Measurements from ENCODE around the gene RFX4. TPM values are rescaled to one million over a fixed set of nuclear protein-coding genes. Genes with fewer than 3 reads are reported as not detected.

RFX4 gene
- total RNA-seq, 1 experiment from 2014 or later = not detected

GRCh38 chr12:106790020-106790419 lies 207.2 kb downstream of the RFX4 start (continued):
- peak; percentile 8 to 30 (median 10); a peak in 4 of 6 replicates for TF ChIP-seq CTCF (IDR thresholded peaks at IDR 0.05 in 2 of 3, conservative IDR thresholded peaks at IDR 0.05 in 1 of 3; ENCODE audit: borderline replicate concordance in 1 of 3, insufficient read depth in 1 of 3, low read depth in 2 of 3, low read length in 2 of 3)
- TF ChIP-seq CBX3 (IDR thresholded peaks at IDR 0.05; ENCODE audit: low read depth) = no peak
- TF ChIP-seq EGR1 (IDR thresholded peaks at IDR 0.05; ENCODE audit: low read depth) = no peak
- TF ChIP-seq EZH2 (IDR thresholded peaks at IDR 0.05) = no peak

- Histone ChIP-seq H3K9me2 (ENCODE audit: insufficient read depth) (no peaks in the 10 kb centered on the region), H3K27ac (ENCODE audit: low read depth, low read length) (no peak overlapping the region), H3K79me2 (ENCODE audit: insufficient read depth, low read length) (no peaks in the 10 kb centered on the region), H3K4me3 (replicated peaks in 1 of 2; ENCODE audit: low read depth in 1 of 2, low read length in 2 of 2) (no peak overlapping the region), H3K27me3 (ENCODE audit: insufficient read depth, low read length) (no peaks in the 10 kb centered on the region), H3K4me1 (ENCODE audit: control insufficient read depth in 1 of 2, insufficient read depth in 2 of 2, low read length in 2 of 2) (no peaks in the 10 kb centered on the region), H3K4me2 (ENCODE audit: low read length) (no peak overlapping the region), H2AFZ (ENCODE audit: low read depth, low read length, poor library complexity, severe bottlenecking) (no peak overlapping the region), H3K36me3 (ENCODE audit: control insufficient read depth in 1 of 2, insufficient read depth in 2 of 2, low read length in 2 of 2) (peaks cover 1 to 4% of the 10 kb centered on the region in 2 experiments; a peak in 3 of 4 replicates), H3K9me3 (ENCODE audit: control insufficient read depth in 1 of 2, insufficient read depth in 1 of 2, low read depth in 1 of 2, low read length in 2 of 2) (no peaks in the 10 kb centered on the region), H4K20me1 (ENCODE audit: insufficient read depth) (no peaks in the 10 kb centered on the region; the same call in 1 of the 2 replicates), H3K9ac (ENCODE audit: low read length) (no peak overlapping the region)
- POLR2A ChIA-PET = no interaction called here
- CTCF ChIA-PET = interaction anchor here (1.5 kb wide), 1 partner anchor 10 kb away, joined by 3 read pairs; no protein-coding TSS in a partner anchor
- BruUV-seq (replicated peaks) = no TSS peak
- intact Hi-C loops (cut with micrococcal nuclease) = no loop called here
- ATAC-seq (no peak), DNase-seq (ENCODE audit: low read depth, low spot score) (no peak)
- TF ChIP-seq MAX (IDR thresholded peaks at IDR 0.05) = no peak
- RAD21 ChIA-PET (ENCODE audit: low non-redundant PET in 1 of 2, low total read pairs in 2 of 2, uncharacterized antibody in 2 of 2, unreplicated experiment in 2 of 2) = no interaction called here
Observed at GRCh38 chr12:106791531-106791930, 208.7 kb downstream of the RFX4 start.

GRCh38 chr12:106794369-106794768 lies 211.6 kb downstream of the RFX4 start:
- ChIA-PET CTCF (no interaction called here), POLR2A (no interaction called here), RAD21 (ENCODE audit: low non-redundant PET in 1 of 2, low total read pairs in 2 of 2, uncharacterized antibody in 2 of 2, unreplicated experiment in 2 of 2) (no interaction called here)
- Histone ChIP-seq H3K27ac (ENCODE audit: low read depth, low read length) (no peak overlapping the region), H3K79me2 (ENCODE audit: insufficient read depth, low read length) (no peaks in the 10 kb centered on the region), H3K27me3 (ENCODE audit: insufficient read depth, low read length) (no peaks in the 10 kb centered on the region), H3K4me3 (replicated peaks in 1 of 2; ENCODE audit: low read depth in 1 of 2, low read length in 2 of 2) (no peak overlapping the region), H3K9me3 (ENCODE audit: control insufficient read depth in 1 of 2, insufficient read depth in 1 of 2, low read depth in 1 of 2, low read length in 2 of 2) (no peaks in the 10 kb centered on the region), H2AFZ (ENCODE audit: low read depth, low read length, poor library complexity, severe bottlenecking) (no peak overlapping the region), H3K4me2 (ENCODE audit: low read length) (no peak overlapping the region), H3K4me1 (ENCODE audit: control insufficient read depth in 1 of 2, insufficient read depth in 2 of 2, low read length in 2 of 2) (no peaks in the 10 kb centered on the region), H3K36me3 (ENCODE audit: control insufficient read depth in 1 of 2, insufficient read depth in 2 of 2, low read length in 2 of 2) (peaks cover 0 to 4% of the 10 kb centered on the region in 2 experiments; a peak in 2 of 4 replicates), H3K9ac (ENCODE audit: low read length) (no peak overlapping the region), H3K9me2 (ENCODE audit: insufficient read depth) (no peaks in the 10 kb centered on the region), H4K20me1 (ENCODE audit: insufficient read depth) (no peaks in the 10 kb centered on the region; the same call in 1 of the 2 replicates)
- no peak for TF ChIP-seq POLR2AphosphoS5 (IDR thresholded peaks at IDR 0.05; ENCODE audit: low read depth, low read length)
- TF ChIP-seq ZBTB33 (IDR thresholded peaks at IDR 0.05; ENCODE audit: extremely low read depth, insufficient replicate concordance, low read length) = no peak
- no peak for TF ChIP-seq ZFX (IDR thresholded peaks at IDR 0.05)
- no peak for TF ChIP-seq SP1 (IDR thresholded peaks at IDR 0.05; ENCODE audit: low read depth)
- no peak for TF ChIP-seq FOSL1 (IDR thresholded peaks at IDR 0.05; ENCODE audit: low read depth)
- BruUV-seq (replicated peaks) = no TSS peak
- intact Hi-C loops (cut with micrococcal nuclease) = no loop called here
- ATAC-seq = no peak
- no peak for DNase-seq (ENCODE audit: low read depth, low spot score)

Measured in HCT116 (cell line).